Measurements from ENCODE around the gene MIF4GD. TPM values are rescaled to one million over a fixed set of nuclear protein-coding genes. Genes with fewer than 3 reads are reported as not detected.
"Not testable (repeated sequence)": the region's sequence is repeated elsewhere in the genome, so short reads cannot be mapped to it uniquely, and the experiment has no call there.

MIF4GD gene
- total RNA-seq, 1 donor from 2014 or later: 11.9 TPM

- Mint-ChIP-seq H3K4me1 (ENCODE audit: unreplicated experiment) (peaks cover 10% of the 10 kb centered on the region), H3K4me3 (no peak overlapping the region), H3K27me3 (no peaks in the 10 kb centered on the region), H3K27ac (no peak overlapping the region), H3K36me3 (peaks cover 5% of the 10 kb centered on the region), H3K9me3 (no peaks in the 10 kb centered on the region)
- no peak for TF ChIP-seq CTCF (conservative IDR thresholded peaks at IDR 0.05)
- DNase-seq (ENCODE audit: extremely low spot score, unreplicated experiment): no peak
Measured at GRCh38 chr17:75285123-75285522, 14.1 kb upstream of the MIF4GD start.

GRCh38 chr17:75280189-75280588 is 9.2 kb upstream of the MIF4GD start:
- H3K27ac Mint-ChIP-seq; H3K27me3 Mint-ChIP-seq; H3K4me1 Mint-ChIP-seq (ENCODE audit: unreplicated experiment): not testable (repeated sequence)

GRCh38 chr17:75277664-75278071 is 6.6 kb upstream of the MIF4GD start:
- Mint-ChIP-seq H3K27ac (peak overlapping the region; percentile 89), H3K9me3 (no peaks in the 10 kb centered on the region), H3K4me1 (ENCODE audit: unreplicated experiment) (peaks cover 4% of the 10 kb centered on the region), H3K36me3 (peaks cover 3% of the 10 kb centered on the region), H3K27me3 (no peaks in the 10 kb centered on the region), H3K4me3 (no peak overlapping the region)
- no peak for TF ChIP-seq CTCF (conservative IDR thresholded peaks at IDR 0.05)
- no peak for DNase-seq (ENCODE audit: extremely low spot score, unreplicated experiment)

More at GRCh38 chr17:75280189-75280588, 9.2 kb upstream of the MIF4GD start:
- not testable (repeated sequence) for H3K4me3 Mint-ChIP-seq; DNase-seq (ENCODE audit: extremely low spot score, unreplicated experiment); H3K9me3 Mint-ChIP-seq; H3K36me3 Mint-ChIP-seq

- H3K4me3 Mint-ChIP-seq: peak overlapping the region; percentile 35
- TF ChIP-seq CTCF (conservative IDR thresholded peaks at IDR 0.05): no peak
- peaks cover 3% of the 10 kb centered on the region for H3K36me3 Mint-ChIP-seq
- no peaks in the 10 kb centered on the region for H3K9me3 Mint-ChIP-seq
- H3K27me3 Mint-ChIP-seq: peaks cover 2% of the 10 kb centered on the region
- H3K27ac Mint-ChIP-seq: no peak overlapping the region
- peaks cover 14% of the 10 kb centered on the region for H3K4me1 Mint-ChIP-seq (ENCODE audit: unreplicated experiment)
- no peak for DNase-seq (ENCODE audit: extremely low spot score, unreplicated experiment)
Measured at GRCh38 chr17:75273977-75274708, 3.1 kb upstream of the MIF4GD start.

- TF ChIP-seq CTCF (conservative IDR thresholded peaks at IDR 0.05): no peak
- Mint-ChIP-seq H3K36me3 (peaks cover 2% of the 10 kb centered on the region), H3K9me3 (no peaks in the 10 kb centered on the region), H3K4me3 (peak overlapping the region; percentile 72), H3K27ac (no peak overlapping the region), H3K4me1 (ENCODE audit: unreplicated experiment) (peaks cover 19% of the 10 kb centered on the region), H3K27me3 (peaks cover 3% of the 10 kb centered on the region)
- no peak for DNase-seq (ENCODE audit: extremely low spot score, unreplicated experiment)
Measured at GRCh38 chr17:75272848-75273184, 1.8 kb upstream of the MIF4GD start.

GRCh38 chr17:75271955-75272847 is 1.2 kb upstream of the MIF4GD start:
- DNase-seq (ENCODE audit: extremely low spot score, unreplicated experiment): no peak
- Mint-ChIP-seq H3K4me1 (ENCODE audit: unreplicated experiment) (peaks cover 21% of the 10 kb centered on the region), H3K4me3 (peak overlapping the region; percentile 74), H3K36me3 (no peaks in the 10 kb centered on the region), H3K9me3 (no peaks in the 10 kb centered on the region), H3K27ac (peak overlapping the region; percentile 70), H3K27me3 (peaks cover 3% of the 10 kb centered on the region)
- no peak for TF ChIP-seq CTCF (conservative IDR thresholded peaks at IDR 0.05)

Data from type B pancreatic cell (in vitro differentiated cells).